Fibroblast of gingiva (primary cell): ENCODE data around the gene SHANK1.
"Not testable (repeated sequence)": the region's sequence is repeated elsewhere in the genome, so short reads cannot be mapped to it uniquely, and the experiment has no call there.

ENCODE experiments used
- DNase-seq: peaks from one replicate; pipeline ENCODE4 v3.0.0-alpha.2; 2011; ENCODE audit warnings: low read depth

SHANK1 gene

DNA sequence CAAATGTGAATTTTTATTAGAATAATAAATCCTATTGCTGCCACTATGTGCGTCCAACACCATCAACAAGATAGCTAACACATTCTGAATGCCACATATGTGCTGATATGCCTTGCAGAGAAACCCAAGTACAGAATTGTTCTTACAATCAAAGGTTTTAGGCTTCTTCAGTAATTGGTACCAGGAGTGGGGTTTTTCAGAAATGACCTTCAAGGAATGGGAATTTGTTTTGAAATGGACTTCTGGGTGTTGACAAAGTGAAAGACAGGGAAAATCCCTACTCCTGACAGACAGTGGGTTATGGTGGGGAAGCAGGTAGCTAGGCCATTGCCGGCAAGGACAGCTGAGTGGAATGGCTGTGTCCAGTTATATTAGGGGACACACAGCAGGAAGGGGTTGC lies 85.6 kb downstream of the SHANK1 start:
- DNase-seq, result no peak

DNA sequence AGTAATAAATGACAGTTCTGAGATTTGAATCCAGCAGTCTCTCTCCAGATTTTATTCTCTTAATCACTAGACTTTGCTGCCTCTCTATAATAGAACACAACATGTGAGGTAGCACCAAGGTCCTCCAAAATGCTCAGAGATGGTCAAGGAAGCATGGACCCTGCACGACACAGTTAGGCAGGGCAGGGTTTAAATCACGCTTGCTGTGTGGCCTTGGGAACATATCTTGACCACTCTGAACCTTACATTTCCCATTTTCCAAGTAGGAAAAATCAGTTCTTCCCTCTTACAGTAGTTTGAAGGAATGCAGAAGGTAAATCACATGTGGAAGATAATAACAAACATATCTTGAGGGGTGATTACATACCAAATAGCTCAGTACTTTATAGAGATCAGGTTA lies 86.2 kb downstream of the SHANK1 start:
- no peak for DNase-seq

DNA sequence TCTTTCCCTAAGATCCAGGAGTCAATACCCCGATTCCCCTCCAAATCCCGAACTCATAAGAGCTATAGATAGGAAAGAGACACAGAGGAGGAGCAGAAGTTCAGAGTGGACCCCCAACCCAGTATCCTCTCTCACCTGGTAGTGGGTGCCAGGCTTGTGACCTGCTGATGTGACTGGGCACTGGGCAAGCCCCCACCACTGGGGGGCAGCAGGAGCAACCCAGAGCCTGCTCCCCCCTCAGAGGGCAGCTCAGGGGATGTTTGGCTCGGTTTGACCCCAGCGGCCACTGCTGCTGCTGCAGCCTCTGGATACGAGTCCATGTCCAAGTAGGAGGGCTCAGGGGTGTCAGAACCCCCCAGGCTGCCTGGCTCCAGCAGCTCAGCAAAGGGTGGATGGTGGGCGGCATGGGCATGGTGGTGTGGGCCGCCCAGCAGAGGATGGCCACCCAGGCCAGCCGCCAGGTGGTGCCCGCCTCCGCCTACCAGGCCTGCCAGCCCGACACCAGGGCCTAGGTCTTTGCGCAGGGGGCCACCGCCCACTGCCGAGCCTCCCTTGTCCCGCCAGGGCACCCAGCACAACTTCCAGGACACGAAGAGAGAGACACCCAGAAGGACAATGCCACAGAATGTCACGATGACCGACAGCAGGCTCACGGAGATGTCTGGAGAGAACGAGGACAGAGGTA lies 87.3 kb downstream of the SHANK1 start:
- no peak for DNase-seq

DNA sequence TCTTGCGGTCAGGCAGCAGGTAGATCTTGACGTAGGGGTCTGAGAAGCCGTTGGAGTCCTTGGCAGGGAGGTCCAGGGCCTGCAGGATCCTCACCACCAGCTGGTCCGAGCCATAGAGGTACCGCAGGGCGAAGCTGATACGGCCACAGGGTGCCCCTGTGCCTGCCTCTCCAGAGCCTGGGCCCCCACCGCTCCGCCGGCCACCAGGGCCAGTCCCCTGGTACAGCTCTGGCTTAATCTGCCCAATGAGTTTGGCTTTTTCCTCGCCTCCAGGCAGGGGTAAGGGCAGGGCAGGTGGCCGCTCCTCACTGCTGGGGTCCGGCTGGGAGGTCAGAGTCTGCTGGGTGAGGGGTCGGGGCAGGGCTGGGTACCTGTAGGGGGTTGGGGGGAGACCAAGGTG lies 89.8 kb downstream of the SHANK1 start:
- no peak for DNase-seq

DNA sequence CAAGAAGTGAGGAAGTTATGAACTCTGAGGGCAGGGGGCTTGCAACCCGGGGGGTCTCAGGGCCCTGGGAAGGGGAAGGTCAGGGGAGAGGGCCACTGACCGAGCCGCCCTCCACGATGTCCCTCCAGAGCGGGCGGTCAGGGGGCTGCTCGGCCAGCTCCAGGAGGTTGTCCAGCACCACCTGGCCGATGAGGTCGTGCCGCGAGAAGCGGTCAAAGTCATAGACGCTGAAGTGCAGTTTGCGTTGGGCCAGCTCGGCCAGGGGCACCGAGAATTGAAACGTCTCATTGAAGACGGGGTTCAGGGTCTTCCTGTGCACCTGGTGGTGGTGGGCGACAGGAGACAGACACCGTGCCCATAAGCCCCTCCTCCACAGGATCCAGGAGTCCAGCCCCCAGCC lies 90.4 kb downstream of the SHANK1 start:
- DNase-seq, result no peak

DNA sequence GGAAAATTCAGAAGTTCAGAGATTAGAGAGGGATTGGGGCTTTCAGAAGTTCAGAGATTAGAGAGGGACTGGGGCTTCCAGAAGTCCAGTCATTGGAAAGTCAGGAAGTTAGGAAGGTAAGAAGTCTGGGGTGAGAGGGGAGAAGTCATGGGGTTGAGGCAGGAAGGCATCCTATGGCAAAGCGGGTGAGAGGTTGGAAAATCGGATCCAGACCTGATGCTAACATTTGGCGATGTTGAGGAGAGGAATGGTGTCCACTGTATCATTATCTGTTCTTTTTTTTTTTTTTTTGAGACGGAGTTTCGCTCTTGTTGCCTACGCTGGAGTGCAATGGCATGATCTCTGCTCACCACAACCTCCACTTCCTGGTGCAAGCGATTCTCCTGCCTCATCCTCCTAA lies 91.1 kb downstream of the SHANK1 start:
- DNase-seq, result no peak

DNA sequence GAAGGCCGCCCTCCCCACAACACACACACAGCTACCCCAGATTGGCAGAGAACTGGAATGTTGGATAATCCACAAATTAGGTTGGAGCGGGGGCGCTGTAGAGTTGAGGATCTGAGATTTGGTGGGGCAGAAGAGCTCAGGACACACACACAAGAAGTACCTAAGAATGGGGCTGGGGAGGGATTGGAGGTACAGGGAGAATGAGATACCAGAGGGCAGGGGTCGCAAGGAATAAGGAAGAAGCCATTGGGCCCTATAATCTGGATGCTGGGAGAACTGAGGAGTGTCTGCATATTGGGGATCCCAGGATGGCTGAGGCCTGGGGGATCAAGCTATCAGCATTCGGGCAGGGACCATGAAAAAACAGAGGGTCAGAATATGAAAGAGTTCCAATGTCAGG lies 91.5 kb downstream of the SHANK1 start:
- no peak for DNase-seq

DNA sequence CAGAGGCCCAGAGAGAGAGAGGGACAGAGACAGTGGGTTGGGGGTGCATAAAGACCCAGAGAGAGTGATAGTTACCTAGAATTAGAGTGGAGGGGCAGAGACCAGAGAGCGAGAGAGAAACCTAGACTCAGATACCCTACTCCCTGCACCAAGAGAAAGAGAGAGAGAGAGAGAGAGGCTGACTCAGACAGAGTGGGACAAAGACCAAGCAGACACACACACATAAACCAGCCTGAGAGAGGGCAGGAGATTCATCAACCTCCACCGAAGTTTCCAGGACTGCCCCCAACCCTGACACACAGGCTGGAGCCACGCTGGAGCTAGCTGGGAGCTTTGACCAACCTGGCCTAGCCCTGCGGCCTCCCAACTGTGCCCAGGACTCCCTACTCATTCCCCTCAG lies 92.8 kb downstream of the SHANK1 start:
- DNase-seq, result no peak

DNA sequence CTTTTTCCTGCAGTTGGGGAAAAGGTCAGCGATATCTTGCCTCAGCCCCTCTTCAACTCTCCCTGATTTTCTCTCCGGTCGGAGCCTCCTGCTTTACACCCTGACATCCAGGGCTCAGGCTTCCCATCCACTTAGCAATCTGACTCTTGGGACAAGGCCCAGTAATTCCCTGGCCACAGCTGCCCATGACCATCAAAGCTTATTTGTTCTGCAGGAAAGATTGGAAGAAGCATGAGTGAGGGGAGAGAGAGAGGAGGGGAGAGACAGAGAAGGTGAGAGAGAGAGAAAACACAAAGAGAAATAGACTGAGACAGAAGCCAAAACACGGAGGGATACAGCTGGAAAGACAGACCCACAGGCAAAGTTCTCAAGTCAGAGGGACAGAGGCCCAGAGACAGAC lies 93.6 kb downstream of the SHANK1 start:
- no peak for DNase-seq

DNA sequence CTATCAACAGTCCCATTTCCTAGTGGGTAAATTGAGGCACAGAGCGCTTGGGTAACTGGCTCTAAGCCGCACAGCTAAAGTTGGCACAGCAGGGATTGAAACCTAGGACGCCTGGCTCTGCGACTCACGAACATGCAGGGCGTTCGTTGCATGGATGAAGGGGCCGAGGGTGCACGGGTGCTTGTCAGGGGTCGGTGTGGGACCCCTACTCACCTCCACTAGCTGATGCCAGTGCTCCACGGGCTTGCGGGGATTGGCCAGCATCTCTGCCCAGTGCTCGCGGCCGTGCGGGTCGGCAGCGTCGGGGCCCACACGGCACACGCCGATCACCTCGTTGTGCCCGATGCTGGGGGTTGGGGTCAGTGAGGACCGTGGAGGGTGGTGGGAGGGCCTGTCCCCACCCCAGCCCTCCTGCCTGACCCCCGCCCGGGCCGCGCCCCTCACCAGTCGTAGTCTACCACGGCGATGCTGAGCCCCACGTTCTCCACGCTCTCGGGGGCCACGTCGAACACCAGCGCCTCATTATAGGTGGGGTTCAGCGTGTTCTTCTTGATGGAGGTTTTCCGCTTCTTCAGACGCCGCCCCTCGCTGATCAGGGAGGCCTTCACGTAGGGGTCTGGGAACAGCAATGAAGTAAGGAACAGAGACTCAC lies 94.5 kb downstream of the SHANK1 start:
- DNase-seq, result no peak

DNA sequence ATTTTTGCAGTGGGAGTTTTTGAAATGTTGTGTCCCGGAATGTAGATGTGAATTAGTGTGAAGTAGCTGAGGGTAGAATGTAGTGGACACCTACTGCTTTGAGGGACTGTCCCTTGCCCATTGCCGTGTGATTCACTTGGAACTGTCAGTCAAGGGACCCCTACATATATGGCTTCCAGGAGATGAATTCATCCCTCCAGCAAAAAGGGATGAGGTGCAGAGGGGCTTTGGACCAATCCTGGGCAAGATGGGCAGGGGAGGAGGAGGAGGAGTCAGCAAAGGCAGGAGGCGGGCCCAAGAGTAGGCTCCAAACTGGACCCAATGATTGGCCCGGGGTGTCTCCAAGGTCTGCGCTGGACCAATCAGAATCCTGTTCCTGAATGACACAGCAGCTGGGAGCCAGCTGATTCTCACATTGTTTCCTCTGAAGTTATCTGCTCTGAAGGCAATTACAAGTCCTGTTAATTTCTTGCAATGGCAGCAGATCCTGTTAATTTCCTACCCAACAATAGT lies 99.2 kb downstream of the SHANK1 start:
- not testable (repeated sequence) for DNase-seq

DNA sequence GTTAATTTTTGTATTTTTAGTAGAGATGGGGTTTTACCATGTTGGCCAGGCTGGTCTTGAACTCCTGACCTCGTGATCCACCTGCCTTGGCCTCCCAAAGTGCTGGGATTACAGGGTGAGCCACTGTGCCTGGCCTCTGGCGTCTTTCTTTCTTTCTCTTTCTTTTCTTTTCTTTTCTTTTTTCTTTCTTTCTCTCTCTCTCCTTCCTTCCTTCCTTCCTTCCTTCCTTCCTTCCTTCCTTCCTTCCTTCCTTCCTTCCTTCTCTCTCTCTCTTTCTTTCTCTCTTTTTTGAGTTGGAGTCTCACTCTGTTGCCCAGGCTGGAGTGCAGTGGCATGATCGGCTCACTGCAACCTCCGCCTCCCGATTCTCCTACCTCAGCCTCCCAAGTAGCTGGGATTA lies 100.4 kb downstream of the SHANK1 start:
- DNase-seq, result not testable (repeated sequence)

DNA sequence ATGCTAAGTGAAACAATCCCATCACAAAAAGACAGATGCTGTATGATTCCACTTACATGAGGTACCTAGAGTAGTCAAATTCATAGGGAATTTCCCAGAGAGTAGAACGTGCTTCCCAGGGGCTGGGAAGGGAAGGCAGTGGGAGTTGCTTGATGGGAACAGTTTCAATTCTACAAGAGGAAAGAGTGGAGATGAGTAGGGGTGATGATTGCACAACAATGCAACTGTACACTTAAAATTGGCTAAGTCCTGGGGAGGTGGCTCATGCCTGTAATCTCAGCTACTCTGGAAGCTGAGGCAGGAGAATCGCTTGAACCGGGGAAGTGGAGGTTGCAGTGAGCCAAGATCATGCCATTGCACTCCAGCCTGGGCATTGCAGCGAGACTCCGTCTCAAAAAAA lies 101.2 kb downstream of the SHANK1 start:
- DNase-seq, result not testable (repeated sequence)

DNA sequence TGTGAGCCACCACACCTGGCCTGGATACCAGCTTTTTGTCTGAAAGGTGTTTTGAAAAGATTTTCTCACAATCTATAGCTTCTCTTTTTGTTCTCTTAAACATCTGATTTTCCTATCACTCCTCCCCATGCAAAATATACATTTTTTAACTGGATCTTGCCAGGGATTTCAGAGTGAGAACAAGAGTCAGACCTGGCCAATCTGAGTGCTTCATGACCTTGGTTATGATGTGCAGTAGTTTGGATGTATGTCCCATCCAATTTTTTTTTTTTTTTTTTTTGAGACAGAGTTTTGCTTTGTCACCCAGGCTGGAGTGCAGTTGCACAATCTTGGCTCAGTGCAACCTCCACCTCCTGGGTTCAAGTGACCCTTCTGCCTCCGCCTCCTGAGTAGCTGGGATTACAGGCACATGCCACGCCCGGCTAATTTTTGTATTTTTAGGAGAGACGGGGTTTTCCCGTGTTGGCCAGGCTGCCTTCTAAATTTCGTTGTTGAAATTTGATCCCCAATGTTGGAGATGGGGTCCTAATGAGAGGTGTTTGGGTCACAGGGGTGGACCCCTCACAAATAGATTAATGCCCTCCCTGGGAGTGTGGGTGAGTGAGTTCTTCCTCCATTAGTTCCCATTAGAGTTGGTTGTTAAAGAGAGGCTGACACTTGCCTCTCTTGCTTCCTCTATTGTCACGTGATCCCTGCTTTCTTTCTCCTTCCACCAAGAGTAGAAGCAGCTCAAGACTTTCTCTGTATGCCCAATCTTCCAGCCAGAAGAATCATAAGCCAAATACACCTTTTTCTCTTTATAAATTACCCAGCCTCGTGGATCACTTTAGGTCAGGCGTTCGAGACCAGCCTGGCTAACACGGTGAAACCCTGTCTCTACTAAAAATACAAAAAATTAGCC lies 106.8 kb downstream of the SHANK1 start:
- not testable (repeated sequence) for DNase-seq
